OCI-LY7 (cell line): ENCODE measurements around the gene PLAAT2.

Source experiments
- EZH2phosphoT487 ChIP-seq: fragments of 200-600 bp; sonication (generic); IDR thresholded peaks from 2 replicates; pipeline ENCODE4 v1.6.1; 2018; ENCODE audit warnings: low read depth, borderline replicate concordance, mild to moderate bottlenecking, mixed run types, antibody characterized with exemption, low read length, moderate library complexity, mixed read lengths
- TF ChIP-seq, protein P1 (sequence below): fragments of 200-600 bp; sonication (generic); conservative IDR thresholded peaks from 2 replicates; pipeline ENCODE4 v1.5.1; 2014; ENCODE audit warnings: mild to moderate bottlenecking, antibody characterized with exemption, low read length, moderate library complexity, mixed read lengths

DNA sequence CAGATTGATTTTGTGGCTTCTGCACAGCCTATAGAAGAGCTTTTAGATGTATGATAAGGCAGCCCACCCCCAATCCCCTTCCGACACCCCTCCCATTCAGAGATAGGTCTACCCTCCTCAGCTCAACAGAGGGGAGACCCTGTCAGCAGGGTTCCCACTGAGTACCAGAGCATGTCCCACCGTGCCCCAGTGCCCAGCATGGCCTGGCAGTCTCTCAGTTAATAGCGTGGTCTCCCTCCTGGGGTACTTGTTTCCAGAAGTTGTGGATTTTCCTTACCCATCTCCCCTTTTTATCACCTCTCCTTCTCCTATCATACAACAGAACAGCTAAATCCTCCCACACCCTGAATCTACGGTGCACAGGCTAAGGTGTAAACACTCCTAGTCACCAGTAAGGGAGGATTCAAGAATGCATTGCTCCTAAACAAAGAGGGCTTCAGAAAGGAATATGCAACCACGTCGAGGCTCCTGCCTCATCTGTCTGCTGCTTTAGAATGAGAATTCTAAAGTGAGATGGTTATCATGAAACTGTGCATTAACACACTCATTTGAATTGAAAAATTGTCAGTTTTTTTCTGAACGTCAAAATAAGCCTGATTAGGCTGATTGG is 6.7 kb downstream of the PLAAT2 start:
- TF ChIP-seq, protein P1, sequence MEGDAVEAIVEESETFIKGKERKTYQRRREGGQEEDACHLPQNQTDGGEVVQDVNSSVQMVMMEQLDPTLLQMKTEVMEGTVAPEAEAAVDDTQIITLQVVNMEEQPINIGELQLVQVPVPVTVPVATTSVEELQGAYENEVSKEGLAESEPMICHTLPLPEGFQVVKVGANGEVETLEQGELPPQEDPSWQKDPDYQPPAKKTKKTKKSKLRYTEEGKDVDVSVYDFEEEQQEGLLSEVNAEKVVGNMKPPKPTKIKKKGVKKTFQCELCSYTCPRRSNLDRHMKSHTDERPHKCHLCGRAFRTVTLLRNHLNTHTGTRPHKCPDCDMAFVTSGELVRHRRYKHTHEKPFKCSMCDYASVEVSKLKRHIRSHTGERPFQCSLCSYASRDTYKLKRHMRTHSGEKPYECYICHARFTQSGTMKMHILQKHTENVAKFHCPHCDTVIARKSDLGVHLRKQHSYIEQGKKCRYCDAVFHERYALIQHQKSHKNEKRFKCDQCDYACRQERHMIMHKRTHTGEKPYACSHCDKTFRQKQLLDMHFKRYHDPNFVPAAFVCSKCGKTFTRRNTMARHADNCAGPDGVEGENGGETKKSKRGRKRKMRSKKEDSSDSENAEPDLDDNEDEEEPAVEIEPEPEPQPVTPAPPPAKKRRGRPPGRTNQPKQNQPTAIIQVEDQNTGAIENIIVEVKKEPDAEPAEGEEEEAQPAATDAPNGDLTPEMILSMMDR, result no peak
- no peak for TF ChIP-seq EZH2phosphoT487
